Mononuclear cell (primary cell): ENCODE data around the gene RNF103. TPM values are rescaled to one million over a fixed set of nuclear protein-coding genes. Genes with fewer than 3 reads are reported as not detected.
A peak's percentile ranks its signal among the peaks of the same experiment; 100 is the strongest.

Experiments
- H3K27me3 ChIP-seq: 2 replicates; pipeline ENCODE4 v1.6.0; 2011; ENCODE audit warnings: low read length, control low read depth; ENCODE audit not compliant: insufficient read depth
- H3K4me1 ChIP-seq: 2 replicates; pipeline ENCODE4 v1.5.1; 2011; ENCODE audit warnings: mild to moderate bottlenecking, low read length, control low read depth; ENCODE audit not compliant: insufficient read depth
- H3K4me3 ChIP-seq: 2 replicates; pipeline ENCODE4 v1.5.1; 2011; ENCODE audit warnings: mild to moderate bottlenecking, low read length, moderate library complexity
- H3K9me3 ChIP-seq: 2 replicates; pipeline ENCODE4 v1.5.1; 2011; ENCODE audit warnings: low read depth, mild to moderate bottlenecking, control low read depth, low read length
- total RNA-seq: library from RNA; depleted of rRNA; stranded (reverse); fragments of >200 nt; gene quantifications from one replicate; pipeline ENCODE4 v1.2.3, GENCODE V29; 2012

RNF103 gene
- total RNA-seq, 1 donor, result 65.9 TPM

DNA sequence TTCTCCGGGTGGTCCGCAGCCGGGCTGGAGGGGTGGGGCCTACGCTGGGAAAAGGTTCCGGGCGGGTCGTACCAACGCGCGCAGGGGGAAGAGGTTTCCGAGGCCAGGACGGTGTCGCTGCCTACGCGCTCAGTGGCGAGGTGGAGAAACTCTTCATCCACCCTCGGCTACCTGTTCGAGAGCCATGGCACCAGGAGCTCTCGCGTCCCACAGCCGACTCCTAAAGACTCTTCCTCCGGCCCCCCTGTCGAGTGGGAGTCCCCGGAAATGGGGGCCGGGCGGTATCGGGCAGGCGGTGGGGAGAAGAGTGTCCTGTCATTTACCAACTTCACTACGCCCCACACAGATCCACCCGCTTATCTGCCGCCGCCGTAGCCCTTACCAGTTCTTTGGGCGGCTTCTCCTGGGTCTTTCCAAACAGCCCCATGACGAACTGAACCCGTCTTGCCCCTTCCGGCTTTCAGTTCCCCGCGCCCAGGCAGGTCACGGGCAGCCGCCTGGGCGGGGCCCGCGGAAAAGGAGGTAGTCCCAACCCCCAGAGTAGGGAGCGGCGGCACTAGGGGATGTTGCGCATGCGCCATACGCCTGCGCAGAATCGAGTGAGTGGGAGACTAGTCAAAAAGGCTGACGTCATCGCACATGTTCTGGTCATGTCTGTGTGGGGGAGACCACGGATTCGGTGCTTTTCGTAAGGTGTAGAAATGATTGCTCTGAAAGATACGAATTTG is 60.6 kb downstream of the RNF103 start, which contains the start of gene CHMP3:
TSS of gene CHMP3 (minus strand) at position 522 of the 728 bp plus-strand sequence. CDS start at position 427, 95 bp downstream.
- Histone ChIP-seq H3K4me3 (peak within 1 kb of the TSS; percentile 95), H3K4me1 (peaks cover 38% of the 10 kb centered on the region), H3K9me3 (no peaks in the 10 kb centered on the region), H3K27me3 (no peaks in the 10 kb centered on the region)

DNA sequence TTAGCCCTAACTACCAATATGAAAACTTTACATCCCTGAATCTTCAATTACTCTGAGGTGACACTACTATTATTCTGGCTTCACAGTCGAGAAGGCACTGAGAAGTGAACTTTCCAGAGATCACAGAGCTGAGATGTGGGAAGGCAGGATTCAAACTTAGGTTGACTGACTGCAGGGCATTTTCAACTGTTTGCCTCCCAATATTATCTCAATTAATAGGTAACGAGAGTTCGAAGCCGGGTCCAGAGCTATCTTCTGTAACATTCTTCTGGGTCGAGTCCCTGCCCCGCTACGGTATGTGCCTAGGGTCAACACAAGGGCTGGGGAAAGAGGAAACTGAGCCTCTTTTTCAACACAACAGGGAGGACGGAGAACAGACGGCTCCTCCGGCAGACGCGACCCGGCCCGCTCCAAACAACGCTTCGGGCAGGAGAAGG is 61.2 kb downstream of the RNF103 start:
- Histone ChIP-seq H3K27me3 (no peaks in the 10 kb centered on the region), H3K9me3 (no peaks in the 10 kb centered on the region), H3K4me1 (peaks cover 44% of the 10 kb centered on the region), H3K4me3 (peak overlapping the region; percentile 95)

DNA sequence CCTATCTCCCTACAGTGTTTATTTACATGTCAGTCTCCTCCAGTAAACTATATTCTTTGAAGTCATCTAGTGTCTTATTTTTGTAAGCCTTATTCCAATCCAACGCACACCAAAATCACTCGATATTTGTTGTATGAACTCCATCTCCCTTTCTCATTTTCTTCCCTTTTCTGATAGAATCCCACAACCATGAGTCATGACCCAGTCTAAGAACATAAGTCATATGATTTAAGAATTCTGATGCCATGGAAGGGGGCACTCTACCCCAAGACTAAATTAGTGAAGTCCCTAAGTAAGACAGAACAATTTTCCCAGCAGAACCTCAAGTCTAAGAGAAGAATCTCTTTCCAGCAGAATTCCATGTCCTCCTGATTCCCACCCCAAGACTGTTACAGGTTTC is 65.8 kb downstream of the RNF103 start:
- no peaks in the 10 kb centered on the region for H3K9me3 ChIP-seq
- no peak overlapping the region for H3K4me3 ChIP-seq
- H3K27me3 ChIP-seq, result no peaks in the 10 kb centered on the region
- H3K4me1 ChIP-seq, result peaks cover 45% of the 10 kb centered on the region

DNA sequence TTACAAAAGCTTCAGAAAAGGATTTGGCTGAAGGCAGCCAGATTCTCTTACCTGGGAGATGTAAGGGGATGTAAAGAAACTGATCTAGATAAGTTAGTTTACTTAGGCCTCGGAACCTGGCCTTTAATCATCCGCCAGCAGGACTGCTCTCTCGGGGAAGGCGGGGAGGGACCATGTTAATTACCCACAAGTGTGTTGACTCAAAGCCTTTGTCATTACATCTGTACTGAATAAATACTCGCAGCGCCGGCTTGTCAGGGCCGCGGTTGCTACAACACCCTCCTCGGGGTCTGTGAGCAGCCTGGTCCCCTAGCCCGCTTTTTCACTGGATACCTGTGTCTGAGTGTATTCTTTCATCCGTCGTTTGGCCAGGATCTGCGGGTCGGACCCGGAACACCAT is 67.2 kb downstream of the RNF103 start:
- Histone ChIP-seq H3K4me3 (no peak overlapping the region), H3K4me1 (peaks cover 36% of the 10 kb centered on the region), H3K27me3 (no peaks in the 10 kb centered on the region), H3K9me3 (no peaks in the 10 kb centered on the region)

Other genes with a start within 250 kb of the RNF103 start
- 130 TPM for gene KDM3A, start 182.5 kb downstream of the RNF103 start, total RNA-seq
- 57.7 TPM for gene CHMP3, start 60.4 kb downstream of the RNF103 start, total RNA-seq
- 47.1 TPM for gene RMND5A, start 96.4 kb upstream of the RNF103 start, total RNA-seq
- gene CD8A, start 167.0 kb upstream of the RNF103 start, total RNA-seq, result 25.6 TPM
- 41.9 TPM for gene CD8B, start 238.0 kb upstream of the RNF103 start, total RNA-seq